H1 (cell line): ENCODE results near the gene ZNF521. TPM values are rescaled to one million over a fixed set of nuclear protein-coding genes. Genes with fewer than 3 reads are reported as not detected.

Experiments used
- SP2 ChIP-seq: IDR thresholded peaks from 2 replicates; pipeline ENCODE4 v1.6.1; 2012; ENCODE audit warnings: mild to moderate bottlenecking, low read length, inconsistent platforms
- SRF ChIP-seq: IDR thresholded peaks from 2 replicates; pipeline ENCODE4 v1.6.1; 2011; ENCODE audit warnings: mild to moderate bottlenecking, low read depth, low read length, moderate library complexity
- TBP ChIP-seq: IDR thresholded peaks from 2 replicates; pipeline ENCODE4 v1.6.1; 2011; ENCODE audit warnings: low read depth, low read length, improper control_type of control experiment
- polyA plus RNA-seq, 7 experiments: library from polyadenylated mRNA; depleted of rRNA in 3 of 7; stranded (reverse) in 5 of 7; unstranded in 2 of 7; fragments of >200 nt in 5 of 7; fragments of 200-250 nt in 2 of 7; gene quantifications; 1 replicate in 5 of 7; 2 replicates in 1 of 7; 4 replicates in 1 of 7; pipeline versions ENCODE4 v1.2.1 to v1.2.3, GENCODE V29; 2011 to 2013; ENCODE audit warnings: missing spikeins in 2 of 7, mixed read lengths in 2 of 7
- total RNA-seq: library from RNA; stranded (reverse); fragmentation: NEBNext Ultra II Directional; extraction: Animal tissue kit (Norgen Biotek cat#: 25700); gene quantifications from 2 replicates; pipeline ENCODE4 v1.2.1, GENCODE V29; 2021

The ZNF521 gene
- total and polyA plus RNA-seq, 2 of the 8 experiments (the other 6 are each of a cell fraction or from before 2014, with no cell fraction given) = 9.5 to 15.8 TPM

GRCh38 chr18:25177631-25178030, 174.3 kb downstream of the ZNF521 start (continued):
- TF ChIP-seq TBP = no peak
- TF ChIP-seq SP2 = no peak
- no peak for TF ChIP-seq SRF
